HG03135 (cell line): ENCODE data around the gene RBM11.
"Not testable (repeated sequence)": the region's sequence is repeated elsewhere in the genome, so short reads cannot be mapped to it uniquely, and the experiment has no call there.

Experiments
- ATAC-seq: cut with Tn5 transposase; IDR thresholded peaks from one replicate; pipeline ENCODE4 v1.9.1; 2021; ENCODE audit warnings: mild to moderate bottlenecking, moderate library complexity; ENCODE audit not compliant: unreplicated experiment

RBM11 gene, protein sequence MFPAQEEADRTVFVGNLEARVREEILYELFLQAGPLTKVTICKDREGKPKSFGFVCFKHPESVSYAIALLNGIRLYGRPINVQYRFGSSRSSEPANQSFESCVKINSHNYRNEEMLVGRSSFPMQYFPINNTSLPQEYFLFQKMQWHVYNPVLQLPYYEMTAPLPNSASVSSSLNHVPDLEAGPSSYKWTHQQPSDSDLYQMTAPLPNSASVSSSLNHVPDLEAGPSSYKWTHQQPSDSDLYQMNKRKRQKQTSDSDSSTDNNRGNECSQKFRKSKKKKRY

DNA sequence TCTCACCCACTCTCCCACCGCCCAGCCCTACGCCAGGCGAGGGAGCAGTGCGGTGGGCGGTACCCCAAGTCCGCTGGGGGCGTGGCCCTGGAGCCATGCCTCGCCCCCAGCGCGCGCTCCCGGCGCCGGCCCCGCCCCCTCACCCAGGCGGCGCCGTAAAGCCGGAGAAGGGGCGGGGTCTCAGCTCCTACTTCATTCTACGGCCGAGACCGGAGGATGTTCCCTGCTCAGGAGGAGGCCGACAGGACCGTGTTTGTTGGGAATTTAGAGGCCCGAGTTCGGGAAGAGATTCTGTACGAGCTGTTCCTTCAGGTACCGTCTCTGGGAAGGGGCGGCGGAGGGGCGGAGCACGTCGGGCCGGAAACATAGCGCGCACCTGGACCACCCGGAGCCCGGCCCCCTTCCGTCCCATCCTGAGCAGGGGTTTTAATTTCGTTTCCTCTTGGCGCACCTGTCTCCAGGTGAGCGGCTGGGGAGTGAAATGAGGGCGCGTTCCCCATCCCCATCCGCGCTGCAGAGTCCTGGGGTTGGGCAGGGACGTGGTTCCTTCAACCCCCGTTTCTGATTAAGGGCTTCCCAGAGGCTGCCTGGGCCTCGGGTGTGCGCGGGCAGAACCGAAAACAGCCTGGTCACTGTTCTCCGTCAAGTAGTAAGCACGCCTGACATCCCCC, at the start of gene RBM11:
Gene RBM11, plus strand, starts transcription at position 187 of the 671 bp plus-strand sequence. Its CDS starts 30 bp downstream, at position 217.
- peak; percentile 96 for ATAC-seq

DNA sequence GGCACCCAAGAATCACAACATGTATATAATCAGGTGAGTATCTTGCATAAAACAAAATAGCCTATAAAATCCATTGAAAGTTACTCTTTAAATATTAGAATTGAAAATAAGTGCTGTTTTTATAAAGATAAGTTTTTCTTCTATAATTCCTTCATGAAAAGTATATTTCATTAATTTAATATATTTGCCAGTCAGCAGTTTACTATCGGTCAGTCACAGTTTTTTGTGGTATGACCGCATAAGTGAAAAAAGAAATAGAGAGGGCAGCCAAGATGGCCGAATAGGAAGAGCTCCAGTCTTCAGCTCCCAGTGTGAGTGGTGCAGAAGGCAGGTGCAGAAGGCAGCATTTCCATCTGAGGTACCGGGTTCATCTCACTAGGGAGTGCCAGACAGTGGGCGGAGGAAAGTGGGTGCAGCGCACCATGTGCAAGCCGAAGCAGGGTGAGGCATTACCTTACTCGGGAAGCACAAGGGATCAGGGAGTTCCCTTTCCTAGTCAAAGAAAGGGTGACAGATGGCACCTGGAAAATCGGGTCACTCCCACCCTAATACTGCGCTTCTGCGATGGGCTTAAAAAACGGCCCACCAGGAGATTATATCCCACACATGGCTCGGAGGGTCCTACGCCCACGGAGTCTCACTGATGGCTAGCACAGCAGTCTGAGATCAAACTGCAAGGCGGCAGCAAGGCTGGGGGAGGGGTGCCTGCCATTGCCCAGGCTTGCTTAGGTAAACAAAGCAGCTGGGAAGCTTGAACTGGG, 49.3 kb upstream of the RBM11 start:
- ATAC-seq, result not testable (repeated sequence)

DNA sequence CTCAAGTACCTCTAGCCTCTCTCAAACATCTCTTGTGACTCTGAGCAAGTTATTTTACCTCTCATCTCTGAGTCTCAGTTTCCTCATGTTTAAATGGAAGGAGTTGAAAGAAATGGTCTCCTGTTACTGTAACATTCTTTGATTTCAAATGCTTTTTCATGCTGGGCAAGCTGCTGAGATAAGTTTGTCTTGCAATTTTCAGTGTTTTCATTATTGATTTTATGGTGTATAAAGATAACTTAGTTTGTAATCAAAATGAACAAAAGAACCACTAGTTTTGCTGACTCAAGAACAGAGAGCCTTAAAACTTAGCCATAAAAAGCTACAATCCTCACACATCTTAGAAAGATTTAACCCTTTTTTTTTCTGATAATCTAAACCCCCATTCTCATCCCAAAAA, 9.7 kb upstream of the RBM11 start:
- no peak for ATAC-seq

DNA sequence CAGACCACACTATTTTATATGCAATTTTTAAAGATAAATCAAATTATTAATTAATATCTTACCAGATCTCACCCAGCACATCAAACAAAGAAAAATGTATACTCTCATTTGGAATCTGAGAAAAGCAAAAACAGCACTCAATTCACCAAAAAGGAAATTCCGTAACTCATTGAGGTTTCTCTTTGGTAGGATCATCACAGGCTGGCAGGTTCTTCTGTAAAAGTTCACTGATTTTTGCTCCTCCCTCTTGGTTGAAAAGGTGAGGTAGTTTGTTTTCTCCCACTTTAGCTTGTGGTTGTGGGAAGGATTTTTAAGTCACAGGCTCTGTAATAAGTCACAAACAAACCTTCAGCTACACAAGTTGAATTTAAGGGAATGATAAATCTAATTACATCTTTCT, 5.2 kb upstream of the RBM11 start, which contains the start of gene LIPI:
Gene LIPI, minus strand, starts transcription at position 218 of the 400 bp plus-strand sequence. Its CDS starts 110 bp downstream, at position 108.
- ATAC-seq, result no peak

DNA sequence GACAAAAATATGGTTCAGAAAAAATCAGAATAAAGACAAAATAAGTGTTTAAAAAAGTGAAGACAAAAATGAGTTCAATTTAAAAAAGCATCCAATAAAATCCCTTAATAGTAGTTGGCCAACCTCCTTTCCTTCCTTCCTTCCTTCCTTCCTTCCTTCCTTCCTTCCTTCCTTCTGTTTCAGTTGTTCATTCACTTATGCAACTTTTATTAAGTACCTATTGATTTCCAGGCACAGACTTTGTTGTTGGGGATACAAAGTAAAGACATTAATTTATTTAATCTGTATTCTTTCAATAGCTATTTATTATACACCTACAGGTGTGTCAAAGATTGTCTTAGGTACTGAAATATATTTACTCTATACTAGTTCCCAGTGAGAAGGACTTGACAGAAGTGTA, 2.8 kb upstream of the RBM11 start:
- ATAC-seq, result no peak

DNA sequence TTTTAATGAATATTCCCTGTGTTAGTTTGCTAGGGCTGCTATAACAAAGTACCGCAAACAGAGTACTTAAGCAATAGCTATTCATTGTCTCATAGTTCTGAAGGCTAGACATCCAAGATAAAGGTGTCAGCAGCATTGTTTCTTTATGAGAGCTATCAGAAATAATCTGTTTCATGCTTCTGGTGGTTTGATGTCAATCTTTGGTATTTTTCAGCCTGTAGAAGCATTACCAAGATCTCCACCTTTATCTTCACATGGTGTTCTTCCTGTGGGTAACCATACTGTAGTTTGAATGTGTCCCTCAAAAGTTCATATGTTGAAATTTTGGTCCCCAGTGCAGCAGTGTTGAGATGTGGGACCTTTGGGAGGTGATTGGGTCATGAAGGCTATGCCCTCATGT, 7.4 kb downstream of the RBM11 start:
- no peak for ATAC-seq

DNA sequence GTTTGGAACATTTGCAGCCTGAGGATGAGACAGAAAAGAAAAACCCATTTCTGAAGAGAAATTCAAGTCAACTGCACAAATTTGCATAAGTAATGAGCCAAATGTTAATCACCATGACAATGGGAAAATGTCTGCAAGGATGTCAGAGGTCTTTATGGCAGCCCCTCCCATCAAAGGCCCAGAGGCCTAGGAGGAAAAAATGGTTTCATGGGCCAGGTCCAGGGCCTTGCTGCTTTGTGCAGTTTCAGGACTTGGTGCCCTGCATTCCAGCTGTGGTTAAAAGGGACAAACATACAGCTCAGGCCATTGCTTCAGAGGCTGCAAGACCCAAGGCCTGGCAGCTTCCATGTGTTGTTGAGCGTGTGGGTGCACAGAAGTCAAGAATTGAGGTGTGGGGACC, 13.4 kb downstream of the RBM11 start:
- ATAC-seq, result no peak

DNA sequence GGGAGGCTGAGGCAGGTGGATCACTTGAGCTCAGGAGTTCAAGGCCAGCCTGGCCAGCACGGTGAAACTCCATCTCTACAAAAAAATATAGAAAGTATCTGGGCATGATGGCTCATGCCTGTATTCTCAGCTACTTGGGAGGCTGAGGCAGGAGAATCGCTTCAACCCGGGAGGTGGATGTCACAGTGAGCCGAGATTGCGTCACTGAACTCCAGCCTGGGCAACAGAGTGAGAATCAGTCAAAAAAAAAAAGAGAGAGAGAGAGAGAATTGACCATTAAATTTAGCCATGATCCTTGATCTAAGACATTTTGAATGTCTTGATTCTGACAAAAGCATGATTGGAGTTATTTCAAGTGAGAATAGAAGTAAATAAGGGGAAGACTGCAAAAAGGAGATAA, 19.1 kb downstream of the RBM11 start:
- no peak for ATAC-seq

DNA sequence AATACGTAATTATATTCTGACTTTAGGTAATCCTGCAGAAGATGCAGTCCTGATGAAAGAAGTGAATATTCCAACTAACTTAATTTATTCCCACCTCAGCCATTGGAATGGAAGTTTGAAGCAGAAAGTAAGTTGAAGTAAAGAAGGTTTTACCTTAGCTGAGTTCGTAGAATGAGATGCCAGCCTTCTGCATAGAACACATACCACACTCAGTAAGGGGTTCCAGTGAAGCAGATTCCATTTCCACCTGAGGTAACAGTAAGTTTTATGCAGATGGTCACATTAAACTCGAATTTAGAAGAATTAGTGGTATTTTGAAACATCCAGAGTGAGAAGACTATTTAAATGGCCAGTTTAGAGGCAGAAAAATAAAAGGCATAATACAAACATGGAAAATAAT, 20.2 kb downstream of the RBM11 start:
- ATAC-seq, result no peak

DNA sequence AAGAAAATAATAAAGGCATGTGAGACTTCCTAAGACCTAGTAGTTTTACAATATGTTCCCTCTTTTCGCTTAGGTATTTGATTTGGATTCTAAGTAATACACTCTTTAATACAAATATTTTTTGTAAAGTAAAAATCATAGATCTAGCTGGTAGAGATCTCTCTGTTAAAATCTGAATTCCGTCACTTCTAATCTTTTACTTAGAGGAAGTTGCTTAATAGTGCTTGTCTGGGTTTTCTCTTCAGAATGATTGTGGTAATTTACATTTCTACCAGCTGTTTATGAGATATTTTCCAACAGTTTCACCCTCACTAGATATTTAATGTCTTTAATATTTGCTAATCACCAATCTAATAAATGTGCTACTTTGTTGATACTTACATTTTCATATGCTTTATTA, 23.3 kb downstream of the RBM11 start:
- ATAC-seq, result no peak

DNA sequence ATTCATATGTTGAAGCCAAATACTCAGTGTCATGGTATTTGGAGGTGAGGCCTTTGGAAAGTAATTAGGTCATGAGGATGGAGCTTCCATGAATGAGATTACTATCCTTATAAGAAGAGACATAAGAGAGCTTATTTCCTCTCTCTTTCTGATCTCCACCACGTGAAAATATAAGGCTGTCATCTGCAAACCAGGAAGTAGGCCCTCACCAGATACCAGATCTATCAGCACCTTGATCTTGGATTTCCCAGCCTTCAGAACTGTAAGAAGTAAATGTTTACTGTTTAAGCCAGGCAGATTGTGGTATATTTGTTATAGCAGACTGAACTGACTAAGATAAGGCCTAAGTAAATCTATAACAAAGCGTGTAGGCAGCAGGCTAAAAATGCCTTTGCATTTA, 25.3 kb downstream of the RBM11 start:
- no peak for ATAC-seq

DNA sequence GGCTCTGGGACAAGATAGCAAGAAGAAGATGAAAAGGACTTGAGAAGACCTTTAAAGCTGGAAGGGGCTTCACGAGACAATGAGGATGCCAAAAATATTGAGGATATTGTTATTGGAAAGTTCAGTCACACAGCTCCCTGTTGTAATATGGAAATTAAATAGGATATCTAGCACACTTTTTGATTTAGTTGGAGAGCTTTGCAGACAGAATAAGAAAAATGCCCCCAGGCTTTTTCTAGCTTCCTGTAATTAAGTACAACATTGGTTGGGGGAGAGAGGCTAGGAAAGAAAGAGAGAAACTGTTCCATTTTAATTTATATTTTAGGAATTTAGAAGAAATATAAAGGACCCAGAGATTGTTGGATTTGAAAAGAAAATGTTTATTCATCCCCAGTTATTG, 27.5 kb downstream of the RBM11 start:
- no peak for ATAC-seq

DNA sequence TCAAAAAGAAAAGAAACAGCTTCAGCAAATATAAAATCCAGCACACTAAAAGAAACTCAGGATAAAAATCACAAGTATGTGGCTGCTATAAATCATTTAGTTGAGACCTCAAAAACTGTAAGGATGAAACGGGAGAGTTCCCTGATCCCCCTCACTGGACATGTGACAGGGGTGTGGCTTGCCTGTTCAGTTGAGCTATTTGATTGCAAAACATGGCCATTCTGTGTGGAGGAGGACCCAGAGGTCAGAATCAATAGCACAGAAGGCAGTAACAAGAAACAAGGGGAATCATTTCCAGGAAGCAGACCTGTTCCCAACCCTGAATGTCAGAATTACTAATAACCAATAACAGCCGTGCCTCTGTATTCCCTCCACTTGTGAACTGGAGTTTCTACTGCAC, 27.9 kb downstream of the RBM11 start:
- no peak for ATAC-seq

DNA sequence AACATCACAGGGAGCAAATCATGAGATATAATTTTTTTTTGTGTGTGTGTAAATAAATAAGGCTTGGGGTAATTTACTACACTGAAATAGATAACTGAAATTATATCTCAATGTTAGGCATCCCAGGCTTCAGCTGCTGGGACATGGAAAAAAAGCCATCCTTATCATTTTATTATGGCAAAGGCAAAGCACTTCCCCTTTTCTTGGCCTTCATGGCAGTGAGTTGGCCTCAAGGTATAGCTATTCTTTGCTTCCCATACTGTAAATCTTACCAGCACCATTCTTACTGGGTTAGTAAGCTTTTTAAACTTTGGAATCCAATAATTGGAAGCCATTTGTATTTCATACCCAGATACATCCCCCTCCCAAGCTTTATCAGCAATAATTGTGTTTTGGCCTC, 29.0 kb downstream of the RBM11 start:
- no peak for ATAC-seq

DNA sequence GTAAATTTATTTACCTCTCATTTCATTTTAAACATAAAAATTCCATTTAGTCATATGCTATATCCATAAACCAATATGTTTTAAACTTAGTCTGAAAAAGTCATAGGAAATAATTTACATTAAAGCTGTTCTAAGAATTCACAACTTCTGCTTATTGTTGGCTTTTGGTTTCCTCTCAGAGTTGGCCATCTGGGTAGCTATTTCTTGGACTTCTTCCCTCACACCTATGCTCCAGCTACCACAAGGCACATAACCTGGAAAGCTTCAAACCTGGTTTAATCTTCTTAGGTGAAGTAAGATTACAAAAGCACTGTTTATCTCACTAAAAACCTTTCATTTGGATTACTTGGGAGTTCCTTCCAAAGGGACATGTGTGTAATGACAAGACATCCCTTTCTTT, 29.8 kb downstream of the RBM11 start:
- ATAC-seq, result no peak

DNA sequence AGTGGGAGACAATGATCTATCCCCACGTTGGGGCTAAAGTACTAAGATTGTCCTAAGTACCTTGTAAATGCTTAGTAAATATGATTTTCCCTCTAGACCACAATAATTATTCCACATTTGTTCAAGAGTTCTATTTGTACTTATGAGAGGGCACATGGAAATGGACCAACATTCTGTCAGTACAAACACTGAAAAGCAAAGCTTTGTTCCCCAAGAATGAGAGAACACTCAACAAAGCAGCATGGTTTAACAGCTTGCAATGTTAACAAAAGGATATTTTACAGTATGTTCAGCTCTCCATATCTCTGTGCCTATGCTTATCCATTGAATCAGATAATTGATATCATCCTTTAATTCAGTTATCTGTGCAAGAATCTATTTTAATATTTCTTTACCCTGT, 35.4 kb downstream of the RBM11 start:
- no peak for ATAC-seq

DNA sequence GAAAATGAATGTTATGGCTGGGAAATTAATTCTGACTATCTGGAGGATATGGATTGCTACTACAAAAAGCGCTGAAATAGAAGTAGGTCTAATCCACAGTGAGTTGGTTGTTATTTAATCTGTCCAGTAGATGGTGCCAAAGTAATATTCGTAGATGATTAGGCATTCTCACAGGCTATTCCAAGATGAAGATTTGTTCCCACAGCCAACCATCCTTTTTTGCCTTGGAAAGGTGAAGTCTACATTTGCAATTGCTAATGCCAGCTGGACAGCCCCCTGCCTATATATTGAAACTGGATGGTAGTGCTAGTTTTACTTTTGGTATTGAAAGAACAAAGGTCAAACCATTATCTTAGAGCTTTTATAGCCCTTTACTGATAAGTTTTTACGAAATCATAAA, 43.8 kb downstream of the RBM11 start:
- ATAC-seq, result no peak

DNA sequence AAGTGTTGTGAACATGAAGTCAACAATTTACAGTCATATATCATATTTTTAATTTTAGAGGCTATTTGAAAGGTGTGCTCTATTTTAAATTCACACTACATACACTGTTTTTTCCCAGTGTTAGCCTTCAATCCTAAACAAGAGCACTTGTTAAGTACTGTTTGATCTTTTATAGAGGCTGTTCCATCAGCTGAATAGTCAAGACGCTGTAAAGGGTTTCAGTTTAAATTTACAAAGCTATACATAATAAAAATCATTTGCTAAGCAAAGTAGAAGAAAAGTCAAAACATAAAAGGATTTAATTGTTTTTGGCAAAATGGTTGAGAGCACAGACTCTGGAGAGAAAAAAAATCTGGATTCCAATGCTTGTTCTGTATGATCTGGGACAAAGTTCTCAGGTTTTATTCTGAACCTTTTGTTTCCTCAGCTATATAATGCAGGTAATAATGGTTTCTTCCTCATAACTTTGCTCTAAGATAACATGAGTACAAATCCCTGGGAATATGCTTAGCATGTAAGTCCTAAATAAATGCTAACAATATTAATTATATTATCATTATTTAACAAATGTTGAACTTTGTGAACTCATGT, 44.3 kb downstream of the RBM11 start:
- ATAC-seq, result no peak

DNA sequence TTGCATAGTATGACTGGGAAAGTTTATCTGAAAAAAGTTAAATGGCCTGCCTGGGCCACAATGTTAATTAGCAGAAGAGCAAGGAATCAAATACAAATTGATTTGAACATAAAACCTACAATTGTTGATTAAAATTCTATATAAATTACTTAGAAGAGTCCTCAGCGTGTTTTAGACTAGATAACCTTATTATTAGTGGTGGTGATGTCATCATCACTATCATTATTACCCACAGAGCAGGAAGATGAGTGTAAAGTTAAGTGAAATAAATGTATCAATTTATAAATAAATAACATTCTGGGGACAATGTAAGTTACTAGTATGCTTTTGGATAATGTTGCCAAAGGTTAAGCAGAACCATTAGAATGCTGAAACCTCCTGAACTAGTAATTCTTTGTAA, 46.1 kb downstream of the RBM11 start:
- no peak for ATAC-seq

DNA sequence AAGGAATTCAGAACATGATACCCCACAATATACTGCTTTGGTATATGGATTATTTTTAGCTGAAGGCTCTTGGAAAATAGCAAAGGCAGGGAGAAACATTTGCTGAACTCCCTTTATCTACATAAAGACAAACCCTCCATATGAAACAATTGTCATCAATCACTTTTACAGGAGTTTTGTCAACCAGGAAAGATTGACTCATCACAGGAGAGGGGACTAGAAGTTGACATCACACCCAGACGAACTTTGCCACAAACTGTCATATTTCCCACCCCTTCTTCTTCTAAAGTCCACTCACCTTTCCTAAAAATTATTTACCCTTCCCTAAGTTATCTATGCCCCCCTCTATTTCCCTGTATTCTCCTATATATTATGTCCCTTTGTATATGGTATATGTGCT, 47.9 kb downstream of the RBM11 start:
- no peak for ATAC-seq

DNA sequence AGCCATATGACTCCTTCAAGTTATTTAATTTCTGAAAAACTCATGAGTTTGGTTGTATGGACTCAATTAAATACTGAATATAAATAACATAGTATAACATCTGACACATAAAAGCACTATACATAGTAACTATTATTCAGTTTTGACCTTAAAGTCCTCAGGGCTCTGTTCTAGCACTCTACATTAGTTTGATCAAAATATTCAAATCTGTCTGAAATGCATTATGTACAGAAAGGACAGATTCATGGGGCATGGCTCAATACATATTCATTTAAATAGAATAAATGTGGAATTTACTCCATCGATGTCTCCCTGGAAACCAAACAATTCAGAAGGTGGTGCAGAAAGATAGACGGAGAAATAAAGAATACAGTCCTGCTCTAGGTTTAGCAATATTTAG, 49.1 kb downstream of the RBM11 start:
- no peak for ATAC-seq

DNA sequence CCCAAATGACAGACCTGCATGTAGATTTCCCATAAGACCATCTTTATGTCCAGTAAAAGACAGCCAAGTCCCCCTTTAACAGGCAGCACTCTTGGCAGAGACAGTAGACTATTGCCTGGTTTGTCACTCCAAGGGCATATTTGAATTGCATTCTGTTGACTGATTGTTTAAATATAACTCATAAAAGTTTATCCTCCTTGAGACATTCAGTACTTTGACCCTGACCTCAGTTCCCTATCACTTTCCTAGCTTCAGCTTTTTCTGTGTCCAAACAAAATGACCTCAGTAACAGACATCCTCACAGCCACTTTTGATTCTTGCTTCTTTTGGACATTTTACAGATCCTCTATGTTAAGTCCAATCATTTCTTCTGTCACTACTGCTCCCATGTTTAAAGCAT, 51.1 kb downstream of the RBM11 start:
- ATAC-seq, result no peak
